Activated CD8-positive, alpha-beta memory T cell treated with anti-CD3 and anti-CD28 coated beads, Interleukin-2, amount 50 U/mL, for 24 hours (primary cell): ENCODE data around the gene IMPG2.

ENCODE experiments used
- DNase-seq: peaks from one replicate; pipeline ENCODE4 v3.0.0-alpha.2; 2020; ENCODE audit errors: extremely low read depth

Gene IMPG2

GRCh38 chr3:101240719-101241399 is 79.5 kb downstream of the IMPG2 start:
- DNase-seq: no peak

GRCh38 chr3:101235048-101235447 is 85.3 kb downstream of the IMPG2 start:
- no peak for DNase-seq

GRCh38 chr3:101230618-101231017 is 89.8 kb downstream of the IMPG2 start:
- DNase-seq: no peak

- no peak for DNase-seq
Measured at GRCh38 chr3:101229681-101230080, 90.7 kb downstream of the IMPG2 start.

- no peak for DNase-seq
Measured at GRCh38 chr3:101228441-101228840, 91.9 kb downstream of the IMPG2 start.

GRCh38 chr3:101224739-101225138 is 95.6 kb downstream of the IMPG2 start:
- DNase-seq: no peak

- no peak for DNase-seq
Measured at GRCh38 chr3:101223016-101223415, 97.4 kb downstream of the IMPG2 start.

GRCh38 chr3:101219842-101220560 is 100.4 kb downstream of the IMPG2 start:
- DNase-seq: no peak

- no peak for DNase-seq
Measured at GRCh38 chr3:101217472-101218245, 102.7 kb downstream of the IMPG2 start.

- DNase-seq: no peak
Measured at GRCh38 chr3:101216710-101217465, 103.5 kb downstream of the IMPG2 start.

GRCh38 chr3:101212730-101213129 is 107.6 kb downstream of the IMPG2 start:
- no peak for DNase-seq

GRCh38 chr3:101204246-101204645 is 116.1 kb downstream of the IMPG2 start:
- DNase-seq: no peak

GRCh38 chr3:101203411-101203810 is 117.0 kb downstream of the IMPG2 start:
- no peak for DNase-seq

GRCh38 chr3:101202640-101203039 is 117.7 kb downstream of the IMPG2 start:
- DNase-seq: no peak

GRCh38 chr3:101200461-101200860 is 119.9 kb downstream of the IMPG2 start:
- no peak for DNase-seq

- no peak for DNase-seq
Measured at GRCh38 chr3:101195951-101196713, 124.2 kb downstream of the IMPG2 start.

- DNase-seq: no peak
Measured at GRCh38 chr3:101194392-101194791, 126.0 kb downstream of the IMPG2 start.

GRCh38 chr3:101193957-101194356 is 126.4 kb downstream of the IMPG2 start:
- DNase-seq: no peak

- no peak for DNase-seq
Measured at GRCh38 chr3:101189796-101190195, 130.6 kb downstream of the IMPG2 start.

- no peak for DNase-seq
Measured at GRCh38 chr3:101189176-101189575, 131.2 kb downstream of the IMPG2 start.

GRCh38 chr3:101185341-101185740 is 135.0 kb downstream of the IMPG2 start:
- no peak for DNase-seq
